Measurements from ENCODE around the gene MT1M.
A peak's percentile ranks its signal among the peaks of the same experiment; 100 is the strongest.

Gene MT1M

DNA sequence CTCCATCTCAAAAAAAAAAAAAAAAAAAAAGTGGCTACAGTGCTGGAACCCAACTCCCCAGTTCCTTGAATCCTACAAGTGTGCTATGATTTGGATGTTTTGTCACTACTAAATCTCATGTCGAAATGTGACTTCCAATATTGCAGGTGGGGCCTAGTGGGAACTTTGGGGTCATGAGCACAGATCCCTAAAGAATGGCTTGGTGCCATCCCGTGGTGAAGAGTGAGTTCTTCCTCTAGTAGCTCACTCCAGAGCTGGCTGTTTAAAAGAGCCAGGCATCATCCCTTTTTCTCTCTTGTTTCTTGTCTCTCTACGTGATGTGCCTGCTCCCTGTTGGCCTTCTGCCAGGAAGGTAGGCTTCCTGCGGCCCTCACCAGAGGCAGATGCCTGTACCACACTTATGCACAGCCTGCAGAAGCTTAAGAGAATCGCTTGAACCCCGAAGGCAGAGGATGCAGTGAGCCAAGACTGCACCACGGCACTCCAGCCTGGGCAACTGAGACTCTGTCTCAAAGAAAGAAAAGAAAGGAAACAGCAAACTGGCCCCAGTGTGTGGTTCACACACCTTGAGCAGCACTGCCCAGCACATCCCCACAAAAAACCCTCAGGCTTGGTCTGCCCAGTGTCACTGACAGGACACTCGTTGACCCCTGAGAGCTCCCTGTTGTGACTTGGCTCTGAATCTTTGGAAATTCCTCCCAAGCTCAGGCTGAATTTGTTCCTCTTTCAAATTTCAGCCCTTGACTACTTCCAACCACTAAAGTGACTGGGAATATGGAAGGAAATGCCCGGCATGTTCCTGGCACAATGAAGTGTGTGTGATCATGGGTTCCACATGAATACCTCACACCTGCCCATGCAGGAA lies 3.7 kb upstream of the MT1M start:
- no peak for DNase-seq (ENCODE audit: low read depth)

DNA sequence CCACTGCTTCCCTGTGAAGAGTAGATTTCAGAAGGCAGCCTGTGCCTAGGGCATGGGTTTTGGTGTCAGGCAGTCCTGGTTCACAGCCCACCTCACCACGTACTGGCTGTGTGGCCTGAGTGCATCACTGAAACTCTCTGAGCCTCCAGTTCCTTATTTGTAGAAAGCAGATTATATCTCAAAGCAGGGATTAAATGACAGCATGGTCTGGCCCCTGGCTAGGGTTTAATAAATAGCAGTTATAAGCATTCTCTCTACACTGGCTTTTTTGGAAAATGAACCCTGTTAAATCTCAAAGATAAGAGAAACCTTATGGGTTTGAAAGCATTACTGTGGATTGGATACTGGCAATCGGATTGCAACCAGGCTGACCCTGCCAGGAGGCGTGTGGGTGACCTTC lies 2.9 kb upstream of the MT1M start:
- no peak for DNase-seq (ENCODE audit: low read depth)

DNA sequence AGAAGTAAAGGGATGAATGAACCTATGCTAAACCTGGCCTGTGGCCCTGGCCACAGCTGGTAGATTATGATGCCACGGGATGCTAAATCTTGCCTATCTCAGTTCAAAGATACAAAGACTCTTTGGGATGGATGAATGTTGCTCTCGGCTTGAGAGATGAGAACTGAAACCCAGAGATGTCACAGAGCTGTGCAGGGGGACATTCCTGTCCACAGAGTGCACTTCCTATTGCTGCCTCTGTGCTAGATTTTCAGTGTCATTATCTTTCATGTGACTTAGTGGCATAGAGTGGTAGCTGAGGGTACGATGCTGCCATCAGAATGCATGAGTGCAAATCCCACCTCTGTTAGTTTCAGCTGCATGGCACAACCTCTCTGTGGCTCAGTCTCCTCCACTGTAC lies 2.3 kb upstream of the MT1M start:
- no peak for DNase-seq (ENCODE audit: low read depth)

DNA sequence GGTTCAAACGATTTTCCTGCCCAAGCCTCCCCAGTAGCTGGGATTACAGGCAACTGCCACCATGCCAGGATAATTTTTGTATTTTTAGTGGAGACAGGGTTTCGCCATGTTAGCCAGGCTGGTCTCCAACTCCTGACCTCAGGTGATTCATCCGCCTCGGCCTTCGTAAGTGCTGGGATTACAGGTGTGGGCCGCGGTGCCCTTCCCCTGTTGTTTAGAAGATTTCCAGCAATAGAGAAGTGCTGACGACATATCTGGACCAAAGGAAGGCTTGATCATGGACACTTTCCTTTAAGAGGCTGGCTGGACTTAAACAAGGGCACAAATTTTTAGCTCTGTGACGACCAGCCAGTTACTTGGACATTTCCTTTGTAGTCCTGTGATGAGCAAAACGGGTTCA lies 1.3 kb upstream of the MT1M start:
- DNase-seq (ENCODE audit: low read depth), result no peak

DNA sequence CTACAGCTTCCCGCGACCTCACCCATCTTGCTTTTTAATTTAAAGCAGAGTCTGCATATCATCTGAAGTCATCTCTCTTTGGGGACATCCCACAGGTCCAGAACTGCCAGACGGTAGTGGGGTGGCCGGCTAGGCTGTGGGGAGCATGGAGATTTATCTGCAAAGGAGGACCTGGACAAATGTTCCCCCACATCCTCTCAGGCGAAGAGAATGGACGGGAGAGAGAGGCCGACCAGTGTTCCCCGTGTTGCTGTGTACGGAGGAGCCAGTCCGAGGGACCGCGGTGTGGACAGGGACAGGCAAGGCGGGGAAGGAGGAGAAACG lies 665 bp upstream of the MT1M start:
- no peak for DNase-seq (ENCODE audit: low read depth)

DNA sequence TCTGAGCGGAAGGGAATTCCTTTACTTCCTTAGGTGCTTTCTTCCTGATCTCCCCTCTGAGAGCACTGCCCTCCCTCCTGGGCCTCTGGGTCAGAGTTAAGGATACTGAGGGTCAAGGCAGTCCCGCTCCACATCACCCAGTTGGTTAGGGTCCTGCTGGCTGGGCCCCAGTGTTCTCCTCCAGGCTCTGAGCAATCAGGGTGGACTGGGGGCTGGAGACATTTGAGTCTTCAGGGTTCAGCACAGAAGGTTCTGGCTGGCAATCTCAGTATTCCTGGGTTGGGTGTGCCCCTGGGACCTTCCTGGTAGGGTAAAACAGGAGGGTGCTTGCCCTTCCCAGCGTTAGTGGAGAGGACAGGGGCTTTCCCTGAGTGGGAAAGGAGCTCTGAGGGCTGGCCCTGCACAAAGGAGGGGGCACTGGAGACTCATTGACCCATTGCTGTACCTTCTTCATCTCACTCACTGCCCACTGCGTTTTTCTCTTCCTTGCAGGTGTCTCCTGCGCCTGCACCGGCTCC lies 448 bp downstream of the MT1M start:
- DNase-seq (ENCODE audit: low read depth), result no peak

DNA sequence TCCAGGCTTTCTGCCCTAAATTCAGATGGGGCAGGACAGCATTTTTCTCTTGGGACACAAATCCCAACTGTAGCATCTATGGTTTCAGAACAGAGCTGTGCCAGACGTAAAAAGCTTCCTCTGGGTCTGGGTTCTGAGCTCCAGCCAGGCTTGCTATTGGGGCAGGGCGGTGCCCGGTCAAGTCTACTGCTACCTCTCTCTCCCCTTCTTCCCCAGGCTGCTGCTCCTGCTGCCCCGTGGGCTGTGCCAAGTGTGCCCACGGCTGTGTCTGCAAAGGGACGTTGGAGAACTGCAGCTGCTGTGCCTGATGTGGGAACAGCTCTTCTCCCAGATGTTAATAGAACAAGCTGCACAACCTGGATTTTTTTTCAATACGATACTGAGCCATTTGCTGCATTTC lies 1.1 kb downstream of the MT1M start:
- DNase-seq (ENCODE audit: low read depth), result no peak

DNA sequence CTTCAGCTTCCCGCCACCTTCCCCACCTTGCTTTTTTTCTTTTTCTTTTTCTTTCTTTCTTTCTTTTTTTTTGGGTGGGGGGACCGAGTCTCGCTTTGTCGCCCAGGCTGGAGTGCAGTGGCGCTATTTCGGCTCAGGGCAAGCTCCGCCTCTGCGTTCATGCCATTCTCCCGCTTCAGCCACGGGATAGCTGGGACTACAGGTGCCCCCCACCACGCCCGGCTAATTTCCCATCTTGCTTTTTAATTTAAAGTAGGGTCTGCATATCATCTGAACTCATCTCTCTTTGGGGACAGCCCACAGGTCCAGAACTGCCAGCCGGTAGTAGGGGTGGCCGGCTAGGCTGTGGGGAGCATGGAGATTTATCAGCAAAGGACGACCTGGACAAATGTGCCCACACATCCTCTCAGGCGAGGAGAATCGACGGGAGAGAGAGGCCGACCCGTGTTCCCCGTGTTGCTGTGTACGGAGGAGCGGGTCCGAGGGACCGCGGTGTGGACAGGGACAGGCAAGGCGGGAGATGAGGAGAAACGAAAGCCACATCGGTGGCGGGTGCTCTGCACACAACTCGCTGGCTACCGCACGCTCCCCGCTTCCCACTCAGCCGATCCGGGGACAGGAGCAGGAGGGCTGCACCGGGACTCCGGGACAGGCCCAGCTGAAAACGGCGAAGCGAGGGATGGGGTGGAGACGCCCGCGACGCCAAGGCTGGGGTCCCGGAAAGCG lies 2.4 kb downstream of the MT1M start:
- no peak for DNase-seq (ENCODE audit: low read depth)

DNA sequence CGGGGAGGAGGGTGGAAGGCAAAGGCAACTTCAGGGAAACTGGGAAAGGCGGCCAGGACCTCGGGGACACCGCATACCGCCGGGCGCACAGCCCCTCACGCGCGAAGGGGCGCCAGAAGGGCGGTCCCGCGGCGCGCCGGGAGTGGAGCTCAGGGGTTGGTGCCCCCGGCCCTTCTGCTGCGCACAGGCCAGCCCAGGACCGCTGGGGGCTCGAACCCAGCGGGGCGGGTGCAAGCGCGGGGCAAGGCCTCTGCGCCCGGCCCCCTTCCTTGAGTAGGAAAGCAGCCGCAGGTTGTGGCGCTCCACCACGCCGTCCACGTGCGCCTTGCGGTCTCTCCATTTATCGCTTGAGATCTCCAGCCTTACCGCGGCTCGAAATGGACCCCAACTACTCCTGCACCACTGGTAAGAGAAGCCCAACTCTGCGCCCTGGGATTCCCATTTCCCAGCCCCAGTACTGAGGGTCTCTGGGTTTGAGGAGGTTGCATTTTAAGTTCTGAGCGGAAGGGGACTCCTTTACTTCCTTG lies 3.0 kb downstream of the MT1M start:
- no peak for DNase-seq (ENCODE audit: low read depth)

DNA sequence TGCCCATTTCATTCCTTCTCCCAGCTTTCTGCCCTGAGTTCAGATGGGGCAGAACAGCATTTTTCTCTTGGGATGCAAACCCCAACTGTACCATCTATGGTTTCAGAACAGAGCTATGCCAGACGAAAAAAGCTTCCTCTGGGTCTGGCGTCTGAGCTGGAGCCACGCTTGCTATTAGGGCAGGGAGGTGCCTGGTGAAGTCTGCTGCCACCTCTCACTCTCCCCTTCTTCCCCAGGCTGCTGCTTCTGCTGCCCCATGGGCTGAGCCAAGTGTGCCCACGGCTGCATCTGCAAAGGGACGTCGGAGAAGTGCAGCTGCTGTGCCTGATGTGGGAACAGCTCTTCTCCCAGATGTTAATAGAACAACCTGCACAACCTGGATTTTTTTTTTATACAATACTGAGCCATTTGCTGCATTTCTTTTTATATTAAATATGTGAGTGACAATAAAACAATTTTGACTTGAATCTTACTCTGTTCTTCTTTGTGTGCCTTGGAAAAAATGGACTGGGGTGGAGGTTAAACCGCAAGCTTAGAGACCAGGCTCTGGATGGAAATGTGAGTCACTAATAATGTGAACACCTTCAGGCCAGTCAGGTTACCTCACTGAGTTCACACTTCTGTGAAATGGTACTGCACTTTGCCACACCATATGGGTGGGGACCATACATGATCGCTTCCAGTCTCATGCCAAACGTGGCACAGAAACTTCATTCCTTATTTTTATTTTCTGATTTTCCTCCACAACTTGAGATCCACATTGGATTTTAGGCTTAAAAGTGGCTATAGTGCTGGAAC lies 4.4 kb downstream of the MT1M start:
- no peak for DNase-seq (ENCODE audit: low read depth)

DNA sequence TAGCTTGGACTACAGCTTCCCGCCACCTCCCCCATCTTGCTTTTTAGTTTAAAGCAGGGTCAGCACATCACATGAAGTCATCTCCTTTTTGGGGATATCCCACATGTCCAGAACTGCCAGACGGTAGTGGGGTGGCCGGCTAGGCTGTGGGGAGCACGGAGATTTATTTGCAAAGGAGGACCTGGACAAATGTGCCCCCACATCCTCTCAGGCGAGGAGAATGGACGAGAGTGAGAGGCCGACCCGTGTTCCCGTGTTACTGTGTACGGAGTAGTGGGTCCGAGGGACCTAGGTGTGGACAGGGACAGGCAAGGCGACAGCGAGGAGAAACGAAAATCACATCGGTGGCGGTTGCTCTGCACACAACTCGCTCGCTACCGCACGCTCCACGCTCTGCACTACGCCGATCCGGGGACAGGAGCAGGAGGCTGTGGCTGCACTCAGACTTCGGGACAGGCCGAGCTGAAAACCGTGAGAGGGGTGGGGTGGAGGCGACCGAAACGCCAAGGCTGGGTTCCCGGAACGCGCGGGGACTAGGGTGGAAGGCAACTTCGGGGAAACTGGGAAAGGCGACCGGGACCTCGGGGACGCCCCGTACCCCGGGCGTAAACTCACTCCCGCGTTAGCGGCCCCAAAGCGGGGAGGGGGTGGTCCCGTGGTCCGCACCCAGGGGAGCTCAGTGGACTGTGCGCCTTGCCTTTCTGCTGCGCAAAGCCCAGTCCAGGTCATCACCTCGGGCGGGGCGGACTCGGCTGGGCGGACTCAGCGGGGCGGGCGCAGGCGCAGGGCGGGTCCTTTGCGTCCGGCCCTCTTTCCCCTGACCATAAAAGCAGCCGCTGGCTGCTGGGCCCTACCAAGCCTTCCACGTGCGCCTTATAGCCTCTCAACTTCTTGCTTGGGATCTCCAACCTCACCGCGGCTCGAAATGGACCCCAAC lies 5.6 kb downstream of the MT1M start, which contains the start of gene MT1A:
Gene MT1A, plus strand, starts transcription at position 853 of the 937 bp plus-strand sequence. Its CDS starts 73 bp downstream, at position 926.
- DNase-seq (ENCODE audit: low read depth), result peak; percentile 62

DNA sequence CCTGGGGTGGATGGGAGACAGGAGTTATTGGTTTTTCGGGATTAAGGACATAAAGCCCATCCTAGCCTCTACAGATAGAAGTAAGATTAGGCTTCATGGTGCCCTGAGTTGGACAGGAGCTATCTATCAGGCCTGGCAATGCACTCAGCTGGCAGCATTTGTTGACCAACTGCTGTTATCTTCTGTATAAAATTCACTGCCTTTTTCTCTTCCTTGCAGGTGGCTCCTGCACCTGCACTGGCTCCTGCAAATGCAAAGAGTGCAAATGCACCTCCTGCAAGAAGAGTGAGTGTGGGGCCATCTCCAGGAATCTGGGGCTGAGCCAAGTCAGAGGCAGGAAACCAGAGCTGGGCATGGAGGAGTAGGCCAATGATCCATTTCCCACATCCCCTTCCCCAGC lies 6.6 kb downstream of the MT1M start:
- no peak for DNase-seq (ENCODE audit: low read depth)

DNA sequence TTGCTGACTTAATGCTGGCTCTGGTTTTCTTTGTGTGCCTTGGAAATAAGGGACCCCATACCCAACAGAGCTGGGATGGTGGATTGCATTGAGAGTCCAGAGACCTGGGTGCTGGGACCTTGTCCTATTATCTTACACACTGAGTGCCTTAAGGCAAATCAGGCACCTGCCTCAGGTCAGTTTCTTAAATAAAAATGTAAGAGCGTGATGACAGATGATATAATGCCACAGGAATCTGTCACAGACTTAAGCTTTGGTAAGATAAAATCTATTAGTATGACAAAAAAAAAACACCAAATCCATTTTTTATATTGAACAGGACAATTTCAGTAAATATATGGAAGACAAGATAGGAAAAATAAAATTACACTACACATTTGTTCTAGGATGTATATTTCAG lies 7.6 kb downstream of the MT1M start:
- no peak for DNase-seq (ENCODE audit: low read depth)

DNA sequence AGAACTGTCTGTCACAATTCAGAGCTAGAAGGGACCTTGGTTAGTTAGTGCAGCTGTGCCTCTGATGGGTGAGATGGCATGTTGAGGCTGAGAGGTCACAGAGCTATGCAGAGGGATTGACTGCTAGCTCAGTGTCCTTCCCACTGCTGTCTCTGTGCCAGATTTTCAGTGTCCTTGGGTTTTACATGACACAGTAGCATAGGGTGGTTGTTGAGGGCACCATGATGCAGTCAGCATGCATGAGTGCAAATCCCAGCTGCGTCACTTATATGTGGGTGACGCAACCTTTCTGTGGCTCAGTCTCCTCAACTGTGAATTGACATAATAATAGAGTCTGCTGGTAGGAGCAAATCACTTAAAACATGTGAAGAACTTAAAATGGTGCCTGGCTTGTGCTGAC lies 8.7 kb downstream of the MT1M start:
- no peak for DNase-seq (ENCODE audit: low read depth)

DNA sequence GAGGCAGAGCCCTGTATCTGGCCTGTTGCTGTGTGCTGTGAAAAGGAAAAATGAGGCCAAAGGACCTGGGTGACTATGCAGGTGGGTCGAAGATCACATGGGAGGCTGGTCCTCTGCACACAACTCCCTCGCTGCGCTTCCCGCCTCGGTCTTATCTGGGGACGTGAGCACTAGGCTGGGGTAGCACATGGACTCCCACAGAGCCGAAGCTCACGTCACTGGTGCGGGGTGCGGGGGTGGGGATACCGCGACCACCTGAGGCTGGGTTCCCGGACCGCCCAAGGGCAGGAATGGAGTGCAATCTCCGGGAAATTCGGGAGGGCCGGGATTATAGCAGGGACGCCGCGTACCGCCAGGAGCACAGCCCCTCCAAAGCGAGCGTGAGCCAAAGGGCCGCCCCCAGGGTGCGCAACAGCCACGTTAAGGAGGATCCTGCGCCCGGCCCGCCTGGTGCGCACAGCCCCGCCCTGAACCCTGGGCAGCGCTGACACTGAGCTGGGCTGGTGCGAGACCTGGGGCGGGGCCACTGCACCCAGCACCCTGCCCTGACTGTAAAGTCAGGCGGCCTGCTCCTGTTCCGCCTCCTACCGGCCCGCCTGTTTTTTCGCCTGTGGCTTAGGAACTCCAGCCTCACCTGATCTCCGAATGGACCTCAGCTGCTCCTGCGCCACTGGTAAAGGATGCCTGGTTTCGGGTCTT lies 10.8 kb downstream of the MT1M start:
- DNase-seq (ENCODE audit: low read depth), result peak; percentile 50

DNA sequence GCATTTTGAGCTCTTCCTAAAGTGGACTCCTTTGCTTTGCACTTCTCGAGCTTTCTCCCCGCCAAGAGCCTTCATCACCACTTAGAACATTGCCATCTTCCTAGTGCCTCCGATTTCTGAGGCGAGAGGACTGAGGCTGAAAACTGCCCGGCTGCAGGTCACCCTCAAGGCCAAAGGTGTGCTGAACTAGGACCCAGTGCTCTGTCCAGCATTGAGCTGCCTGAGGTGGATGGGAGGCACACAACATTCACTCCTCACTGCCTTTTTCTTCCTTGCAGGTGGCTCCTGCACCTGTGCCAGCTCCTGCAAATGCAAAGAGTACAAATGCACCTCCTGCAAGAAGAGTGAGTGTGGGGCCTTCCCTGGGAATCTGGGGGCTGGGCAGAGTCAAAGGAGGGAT lies 11.4 kb downstream of the MT1M start:
- DNase-seq (ENCODE audit: low read depth), result no peak

DNA sequence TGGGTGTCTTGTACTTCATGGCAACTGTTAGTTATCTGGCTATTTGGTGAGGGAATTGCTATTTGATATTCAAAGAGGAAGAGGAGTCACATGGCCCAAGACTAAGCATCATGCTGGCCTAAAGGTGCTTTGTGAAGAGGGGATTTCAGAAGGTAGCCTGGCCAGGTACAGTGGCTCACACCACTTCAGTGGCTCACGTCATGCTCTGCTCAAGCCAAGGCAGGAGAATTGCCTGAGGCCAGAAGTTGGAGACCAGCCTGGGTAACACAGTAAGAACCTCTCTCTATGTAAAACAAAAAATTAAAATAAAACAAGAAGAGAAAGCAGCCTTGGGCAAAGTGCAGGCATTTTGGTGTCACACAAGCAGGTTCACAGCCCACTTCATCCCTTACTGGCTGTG lies 12.9 kb downstream of the MT1M start:
- DNase-seq (ENCODE audit: low read depth), result no peak

DNA sequence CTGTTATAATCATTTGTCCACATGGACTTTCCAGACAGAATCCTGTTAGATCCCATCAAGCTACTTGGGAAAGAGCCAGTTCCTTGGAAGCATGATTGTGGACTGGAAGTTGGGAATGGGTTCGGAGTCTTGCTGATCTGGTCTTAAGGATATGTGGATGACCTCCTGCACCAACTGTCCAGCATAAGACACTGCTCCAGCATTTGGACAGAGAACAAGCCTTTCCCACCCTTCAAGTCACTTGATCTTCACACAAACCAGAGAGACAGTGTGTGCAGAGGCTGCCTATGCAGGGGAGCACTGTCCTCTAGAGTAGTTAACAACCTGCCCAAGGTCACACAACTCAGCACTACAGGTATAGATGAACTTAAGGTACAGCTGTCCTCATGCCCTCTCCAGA lies 13.4 kb downstream of the MT1M start:
- DNase-seq (ENCODE audit: low read depth), result no peak

DNA sequence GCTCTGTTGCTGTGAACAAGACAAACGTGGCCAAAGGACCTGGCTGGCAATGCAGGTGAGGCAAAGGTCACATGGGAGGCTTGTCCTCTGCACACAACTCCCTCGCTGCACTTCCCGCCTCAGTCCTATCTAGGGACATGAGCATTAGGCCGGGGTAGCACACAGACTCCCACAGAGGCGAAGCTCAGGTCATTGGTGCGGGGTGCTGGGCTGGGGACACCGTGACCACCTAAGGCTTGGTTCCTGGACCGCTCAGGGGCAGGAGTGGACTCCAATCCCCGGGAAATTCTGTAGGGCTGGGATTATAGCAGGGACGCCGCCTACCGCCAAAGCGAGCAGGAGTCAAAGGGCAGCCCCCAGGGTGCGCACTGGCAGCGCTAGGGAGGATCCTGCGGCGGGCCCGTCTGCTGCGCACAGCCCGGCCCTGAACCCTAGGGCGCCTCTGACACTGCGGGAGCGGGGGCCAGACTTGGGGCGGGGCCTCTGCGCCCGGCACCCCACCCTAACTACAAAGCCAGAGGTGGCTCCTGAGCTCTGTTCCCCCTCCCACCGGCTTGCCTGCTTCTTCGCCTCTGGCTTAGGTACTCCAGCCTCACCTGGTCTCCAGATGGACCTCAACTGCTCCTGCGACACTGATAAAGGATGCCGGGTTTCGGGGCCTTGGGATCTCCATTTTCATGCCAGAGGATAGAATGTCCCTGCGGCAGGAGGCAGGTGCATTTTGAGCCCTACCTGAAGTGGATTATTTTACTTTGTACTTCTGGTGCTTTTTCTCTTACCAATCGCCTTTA lies 15.4 kb downstream of the MT1M start:
- no peak for DNase-seq (ENCODE audit: low read depth)

DNA sequence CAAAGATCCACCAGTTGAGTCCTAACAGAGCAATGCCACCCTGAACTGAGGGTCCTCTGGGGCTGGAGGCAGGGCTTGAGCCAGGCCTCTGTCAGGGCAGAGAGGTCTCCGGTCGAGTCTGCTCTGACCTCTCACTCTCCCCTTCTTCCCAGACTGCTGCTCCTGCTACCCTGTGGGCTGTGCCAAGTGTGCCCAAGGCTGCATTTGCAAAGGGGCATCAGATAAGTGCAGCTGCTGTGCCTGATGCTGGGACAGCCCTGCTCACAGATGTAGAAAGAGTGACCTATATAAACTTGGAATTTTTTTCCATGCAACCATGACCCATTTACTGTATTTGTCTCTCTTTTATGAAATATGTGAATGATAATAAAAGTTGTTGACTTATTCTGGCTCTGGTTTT lies 16.8 kb downstream of the MT1M start:
- DNase-seq (ENCODE audit: low read depth), result no peak
